Cerebellar nuclear complex (tissue), 1 donor: ENCODE data around the gene GMDS.

ENCODE experiments used
- DNase-seq, 2 experiments: peaks; one replicate each; lab custom pipeline; 2025; lab: John Stamatoyannopoulos, UW

Gene GMDS

GRCh38 chr6:2240961-2241360 lies 4.4 kb downstream of the GMDS start:
- DNase-seq, result no peak

GRCh38 chr6:2237001-2237400 lies 8.4 kb downstream of the GMDS start:
- no peak for DNase-seq

DNA sequence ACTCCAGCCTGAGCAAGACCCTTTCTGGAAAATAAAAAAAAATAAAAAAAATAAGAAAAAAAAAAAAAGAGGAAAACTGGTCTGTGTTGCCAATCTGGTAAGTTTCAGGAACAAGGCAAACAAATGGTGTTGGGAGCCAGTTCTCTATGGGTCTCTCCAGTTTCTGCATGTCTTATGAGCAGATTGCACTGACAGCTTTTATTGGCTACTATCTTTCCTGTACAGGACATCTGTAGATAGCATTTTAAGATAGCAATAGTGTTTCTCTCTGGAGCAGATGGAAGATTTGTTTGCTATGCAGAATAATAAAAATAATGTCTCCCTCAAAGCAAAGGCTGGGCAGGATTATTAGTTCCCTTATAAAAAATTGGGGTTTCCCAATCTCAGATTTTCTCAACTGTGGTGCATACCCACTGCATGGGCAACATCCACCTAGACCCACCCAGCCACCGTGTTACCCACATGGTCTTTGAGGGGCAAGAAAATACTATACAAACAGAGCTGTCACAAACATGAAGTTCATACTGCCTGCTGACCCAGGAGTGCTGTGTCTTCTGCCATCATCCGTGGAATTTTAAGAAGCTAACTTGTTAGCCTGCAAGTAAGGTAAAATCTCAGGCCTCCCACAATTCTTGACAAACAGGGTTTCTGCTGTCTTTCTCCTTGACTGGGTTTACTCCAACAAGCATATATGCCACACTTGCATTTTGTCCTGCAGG lies 9.5 kb downstream of the GMDS start:
- DNase-seq, result no peak

- DNase-seq, result no peak
These were observed 13.0 kb downstream of the GMDS start for GRCh38 chr6:2232445-2232844.

DNA sequence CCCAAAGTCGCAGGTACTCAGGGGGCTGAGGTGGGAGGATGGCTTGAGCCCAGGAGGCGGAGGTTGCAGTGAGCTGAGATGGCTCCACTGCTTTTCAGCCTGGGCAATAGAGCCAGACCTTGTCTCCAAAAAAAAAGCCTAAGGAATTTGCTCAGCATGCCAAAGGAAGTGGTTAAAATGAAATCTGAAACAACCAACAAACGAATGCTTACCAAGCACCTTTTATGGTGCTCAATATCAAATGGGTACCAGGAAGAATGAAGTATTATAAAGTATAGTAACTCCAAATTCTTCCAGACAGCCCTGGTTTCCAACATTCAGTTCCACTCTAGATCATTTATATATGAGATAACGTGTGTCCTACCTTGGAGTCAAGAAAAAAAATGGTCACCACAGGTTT lies 14.0 kb downstream of the GMDS start:
- no peak for DNase-seq

DNA sequence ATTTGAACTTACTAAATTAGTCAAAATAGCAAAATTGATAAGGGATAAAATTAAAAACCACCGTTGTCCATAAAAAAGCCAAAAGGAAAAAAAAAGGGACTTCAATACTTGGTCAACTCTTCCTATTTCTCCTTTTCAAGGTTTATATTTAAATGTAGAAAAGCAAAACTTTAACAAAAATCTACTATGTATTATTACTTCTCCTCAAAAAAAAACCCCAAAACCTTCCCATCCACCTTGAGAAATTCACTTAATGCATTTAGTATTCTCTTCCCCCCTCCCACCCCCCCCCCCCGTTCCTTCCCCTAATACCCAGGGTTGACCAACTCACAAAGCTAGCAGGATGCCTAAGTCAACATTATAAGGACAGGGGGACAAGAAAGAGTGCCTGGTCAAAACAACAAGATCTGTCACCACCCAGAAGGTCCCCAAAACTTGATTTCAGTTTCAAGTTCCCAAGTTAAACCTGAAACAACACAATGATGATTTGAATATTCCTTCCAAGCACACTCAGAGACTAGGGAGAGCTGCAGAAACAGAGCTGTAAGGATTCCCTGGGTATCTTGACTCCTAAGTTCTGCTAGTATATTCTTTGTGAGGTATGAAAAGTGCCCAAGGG lies 14.6 kb downstream of the GMDS start:
- DNase-seq, result no peak

GRCh38 chr6:2229742-2230141 lies 15.7 kb downstream of the GMDS start:
- DNase-seq, result no peak

- DNase-seq, result no peak
These were observed 16.4 kb downstream of the GMDS start for GRCh38 chr6:2229039-2229438.

- no peak for DNase-seq
These were observed 17.0 kb downstream of the GMDS start for GRCh38 chr6:2228392-2228791.

GRCh38 chr6:2226775-2227174 lies 18.6 kb downstream of the GMDS start:
- DNase-seq, result no peak

- no peak for DNase-seq
These were observed 19.7 kb downstream of the GMDS start for GRCh38 chr6:2225422-2226392.

DNA sequence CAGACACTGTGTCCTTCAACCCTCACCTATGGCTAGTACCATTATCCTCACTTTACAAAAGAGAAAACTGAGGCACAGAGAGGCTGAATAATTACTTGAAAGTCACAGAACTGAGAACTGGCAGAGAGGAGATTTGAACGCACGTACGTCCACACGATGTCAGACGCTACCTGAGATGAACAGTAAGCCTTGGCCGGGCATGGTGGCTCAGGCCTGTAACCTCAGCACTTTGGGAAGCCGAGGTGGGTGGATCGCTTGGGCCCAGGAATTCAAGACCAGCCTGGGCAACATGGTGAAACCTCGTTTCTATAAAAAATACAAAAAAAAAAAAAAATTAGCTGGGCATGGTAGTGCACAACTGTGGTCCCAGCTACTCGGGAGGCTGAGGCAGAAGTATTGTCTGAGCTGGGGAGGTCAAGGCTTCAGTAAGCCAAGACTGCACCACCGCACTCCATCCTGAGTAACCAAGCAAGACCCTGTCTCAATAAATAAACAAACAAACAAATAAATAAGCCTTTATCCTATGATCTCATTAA lies 20.5 kb downstream of the GMDS start:
- no peak for DNase-seq

DNA sequence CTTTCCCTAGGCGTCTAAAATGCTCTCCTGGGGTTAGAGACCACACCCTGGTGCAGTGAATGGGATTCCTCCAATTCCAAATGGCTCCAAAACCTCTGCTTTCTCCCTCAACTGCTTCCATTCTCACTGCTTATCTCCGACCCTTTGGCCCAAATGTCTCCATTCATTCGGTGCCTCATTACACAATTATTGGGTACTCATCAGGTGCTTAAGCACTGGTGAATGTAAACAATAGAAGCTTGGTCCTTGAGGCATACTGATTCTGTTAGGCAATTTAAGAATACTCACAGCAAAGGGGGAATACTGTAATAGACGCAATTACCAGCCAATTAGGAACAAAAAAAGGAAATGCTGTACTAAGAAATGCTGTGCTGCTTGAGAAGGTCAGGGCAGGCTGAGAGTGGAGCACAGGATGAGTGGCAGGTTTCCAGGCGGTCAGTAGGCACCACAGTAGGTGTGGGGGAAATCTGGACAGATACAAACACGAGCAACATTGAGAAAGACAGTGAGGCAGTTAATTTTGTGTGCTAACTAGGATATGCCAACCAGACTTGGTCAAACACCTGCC lies 23.0 kb downstream of the GMDS start:
- DNase-seq, result no peak

- no peak for DNase-seq
These were observed 23.6 kb downstream of the GMDS start for GRCh38 chr6:2221726-2222274.

DNA sequence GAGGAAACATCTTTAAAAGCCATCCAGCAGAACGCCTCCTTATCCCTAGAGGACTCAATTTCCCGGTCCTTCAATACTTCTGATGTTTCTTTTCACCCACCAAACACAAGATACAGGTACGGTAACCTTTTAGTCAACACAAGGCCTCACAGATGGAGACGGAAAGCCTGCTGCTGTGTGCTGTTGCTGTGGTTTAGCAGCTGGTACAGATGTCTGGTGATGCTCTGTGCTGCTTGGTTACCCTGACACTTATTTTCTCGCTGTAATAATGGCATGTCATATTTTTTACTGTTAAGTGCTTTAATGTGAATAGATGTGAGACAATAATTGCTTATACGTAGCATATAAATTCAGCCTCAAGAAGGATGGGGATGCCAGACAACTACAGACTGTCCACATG lies 25.3 kb downstream of the GMDS start:
- DNase-seq, result no peak

DNA sequence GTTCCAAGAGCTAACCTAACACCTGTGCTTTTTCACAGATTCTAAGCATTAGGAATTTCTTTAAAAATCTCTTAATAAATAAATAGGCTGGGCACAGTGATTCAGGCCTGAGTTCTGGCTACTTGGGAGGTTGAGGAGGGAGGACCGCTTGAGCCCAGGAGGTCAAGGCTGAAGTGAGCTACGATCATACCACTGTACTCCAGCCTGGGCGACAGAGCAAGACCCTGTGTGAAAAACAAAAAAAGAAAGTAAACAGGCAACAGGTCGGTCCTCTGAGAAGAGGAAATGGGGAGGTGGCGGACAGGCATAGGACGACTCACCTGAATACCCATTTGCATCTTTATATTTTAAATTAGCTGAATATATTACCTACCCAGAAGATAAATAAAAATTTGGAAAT lies 26.5 kb downstream of the GMDS start:
- no peak for DNase-seq

DNA sequence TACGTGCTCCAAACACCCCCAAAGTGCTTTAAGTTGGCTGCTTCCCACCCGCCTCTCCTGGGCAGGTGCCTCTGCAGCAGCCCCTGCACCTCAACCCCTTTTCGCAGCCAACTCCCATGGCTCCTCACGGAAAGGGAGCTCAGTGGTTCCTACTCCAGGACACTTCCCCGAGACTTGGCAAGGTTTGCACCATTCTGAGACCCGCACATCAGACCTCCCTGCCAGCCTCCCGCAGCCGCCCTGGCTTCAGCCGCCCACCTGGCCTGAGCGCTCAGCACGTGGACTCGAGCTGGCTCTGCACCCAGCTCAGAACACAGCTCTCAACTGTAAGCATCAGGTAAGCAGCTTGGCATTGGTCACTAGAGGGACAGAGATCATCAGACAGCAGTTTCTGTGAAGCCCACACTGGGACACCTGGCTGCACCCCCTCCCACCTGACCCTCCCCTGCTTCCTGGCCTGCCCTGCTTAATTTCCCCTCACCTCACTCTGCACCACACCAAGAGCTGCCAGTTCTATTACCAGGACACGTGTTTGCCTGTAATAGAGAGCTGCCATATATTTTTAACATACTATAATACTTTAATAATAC lies 28.5 kb downstream of the GMDS start:
- no peak for DNase-seq

DNA sequence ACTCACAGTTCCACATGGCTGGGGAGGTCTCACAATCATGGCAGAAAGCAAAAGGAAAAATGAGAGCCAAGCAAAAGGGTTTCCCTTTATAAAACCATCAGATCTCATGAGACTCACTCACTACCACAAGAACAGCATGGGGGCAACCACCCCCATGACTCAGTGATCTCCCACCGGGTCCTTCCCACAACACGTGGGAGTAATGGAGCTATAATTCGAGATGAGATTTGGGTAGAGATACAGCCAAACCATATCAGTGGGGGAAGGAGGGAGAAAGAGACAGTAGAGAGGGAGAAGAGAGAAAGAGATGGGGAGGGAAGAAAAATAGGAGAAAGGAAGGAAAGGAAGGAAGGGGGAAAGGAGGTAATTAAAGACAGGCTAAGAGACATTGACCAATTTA lies 30.1 kb downstream of the GMDS start:
- DNase-seq, result no peak

DNA sequence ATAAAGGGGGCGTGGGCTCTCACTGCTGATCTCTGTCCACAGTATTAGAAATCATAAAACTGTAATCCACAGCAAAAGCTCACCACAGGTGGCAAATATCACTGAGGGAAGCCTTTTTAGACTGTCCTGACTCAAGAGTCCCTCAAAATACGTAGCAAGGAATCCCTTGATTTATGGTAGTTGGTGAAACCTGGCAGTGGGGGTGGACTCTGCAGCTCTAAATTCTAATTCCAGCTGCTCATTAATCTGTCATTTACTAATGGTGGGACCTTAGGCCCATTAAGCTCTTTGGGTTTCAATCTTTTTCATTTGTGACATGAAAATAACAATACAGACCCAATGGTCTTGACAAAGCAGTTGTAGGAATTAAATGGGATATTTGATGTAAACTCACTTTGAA lies 32.3 kb downstream of the GMDS start:
- no peak for DNase-seq

DNA sequence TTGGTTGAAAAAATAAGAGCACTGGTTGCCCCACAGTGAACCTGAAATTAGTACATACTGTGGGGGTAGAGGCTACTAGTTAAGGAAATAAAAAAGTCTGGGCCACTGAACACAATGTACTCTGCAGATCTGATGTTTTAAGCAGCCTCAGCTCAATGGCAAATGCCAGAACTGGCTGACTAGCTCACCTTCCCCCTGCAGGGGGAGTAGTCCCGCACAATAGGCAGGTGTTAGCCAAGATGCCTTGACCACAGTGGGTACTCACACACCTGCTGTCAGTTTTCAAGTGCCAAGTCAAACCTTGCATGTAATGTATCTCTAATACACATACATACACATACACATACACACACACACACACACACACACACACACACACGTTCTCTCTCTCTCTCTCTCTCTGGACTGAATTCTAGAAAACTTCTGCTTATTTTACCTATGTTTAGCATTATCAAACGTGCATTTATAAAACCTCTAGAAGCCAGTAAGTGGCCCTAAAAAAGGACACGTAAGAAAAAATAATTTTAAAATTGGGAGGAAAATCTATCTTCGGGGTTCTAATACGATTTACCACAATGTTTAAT lies 36.1 kb downstream of the GMDS start:
- DNase-seq, result no peak

- DNase-seq, result no peak
These were observed 36.9 kb downstream of the GMDS start for GRCh38 chr6:2208468-2208867.
